ENCODE results near the gene ARIH2. TPM values are rescaled to one million over a fixed set of nuclear protein-coding genes. Genes with fewer than 3 reads are reported as not detected.

Gene ARIH2
- total RNA-seq, 1 donor from 2014 or later = 112 TPM

GRCh38 chr3:48962340-48962739 lies 43.7 kb downstream of the ARIH2 start:
- CTCF ChIA-PET = no interaction called here
- intact Hi-C loops (cut with micrococcal nuclease) = no loop called here
- Mint-ChIP-seq H3K27me3 (no peaks in the 10 kb centered on the region), H3K4me1 (peaks cover 6% of the 10 kb centered on the region), H3K4me3 (no peak overlapping the region), H3K9me3 (no peaks in the 10 kb centered on the region), H3K27ac (no peak overlapping the region), H3K36me3 (ENCODE audit: low read depth) (peaks cover 63% of the 10 kb centered on the region)
- no peak for TF ChIP-seq CTCF (IDR thresholded peaks at IDR 0.05)
- DNase-seq (no peak), ATAC-seq (ENCODE audit: low read depth) (no peak)
- POLR2A ChIA-PET = no interaction called here

DNA sequence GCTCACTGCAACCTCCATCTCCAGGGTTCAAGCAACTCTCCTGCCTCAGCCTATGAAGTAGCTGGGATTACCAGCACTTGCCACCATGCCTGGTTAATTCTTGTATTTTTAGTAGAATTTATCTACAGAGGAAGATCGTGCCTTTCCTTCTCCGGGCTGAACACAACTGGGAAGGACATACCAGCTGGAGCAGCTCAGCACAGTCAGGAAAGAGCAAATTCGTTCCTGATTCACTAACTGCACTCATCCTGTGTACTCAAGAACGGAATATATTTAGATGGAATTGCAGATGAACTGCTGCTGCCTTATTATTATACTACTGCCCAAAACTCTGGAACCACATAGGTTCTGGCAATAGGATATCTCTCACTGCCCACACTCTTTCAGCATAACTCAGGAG lies 44.3 kb downstream of the ARIH2 start:
- H3K36me3 Mint-ChIP-seq (ENCODE audit: low read depth) = peaks cover 65% of the 10 kb centered on the region
- CTCF ChIA-PET = no interaction called here
- POLR2A ChIA-PET = no interaction called here

DNA sequence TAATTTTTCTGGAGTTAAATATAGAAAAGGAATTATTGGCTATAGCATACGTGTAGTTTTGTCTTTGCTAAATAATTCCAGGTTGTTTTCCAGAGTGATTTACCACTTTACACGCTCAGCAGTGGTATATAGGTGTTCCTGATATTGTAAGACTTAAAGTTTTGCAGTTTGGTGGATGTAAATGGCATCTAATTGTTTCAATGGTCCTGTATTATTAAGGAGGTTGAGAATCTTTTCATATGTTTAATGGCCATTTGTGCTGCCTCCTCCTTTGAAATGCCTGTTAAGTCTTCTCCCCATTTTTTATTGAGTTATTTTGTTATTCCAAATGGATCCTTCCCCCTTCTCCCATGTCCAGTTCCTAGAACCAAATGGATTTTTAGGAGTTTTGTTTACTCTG lies 44.9 kb downstream of the ARIH2 start:
- Mint-ChIP-seq H3K4me3 (no peak overlapping the region), H3K9me3 (no peaks in the 10 kb centered on the region), H3K27me3 (no peaks in the 10 kb centered on the region), H3K36me3 (ENCODE audit: low read depth) (peaks cover 67% of the 10 kb centered on the region), H3K4me1 (peaks cover 6% of the 10 kb centered on the region), H3K27ac (no peak overlapping the region)
- ATAC-seq (ENCODE audit: low read depth) = no peak
- ChIA-PET POLR2A (no interaction called here), CTCF (no interaction called here)
- intact Hi-C loops (cut with micrococcal nuclease) = no loop called here
- DNase-seq = no peak
- TF ChIP-seq CTCF (IDR thresholded peaks at IDR 0.05) = no peak

More for the DNA sequence above, 44.3 kb downstream of the ARIH2 start:
- Mint-ChIP-seq H3K27me3 (no peaks in the 10 kb centered on the region), H3K9me3 (no peaks in the 10 kb centered on the region), H3K4me3 (no peak overlapping the region), H3K4me1 (peaks cover 6% of the 10 kb centered on the region), H3K27ac (no peak overlapping the region)
- intact Hi-C loops (cut with micrococcal nuclease) = no loop called here
- no peak for TF ChIP-seq CTCF (IDR thresholded peaks at IDR 0.05)
- ATAC-seq (ENCODE audit: low read depth) = no peak
- DNase-seq = no peak

DNA sequence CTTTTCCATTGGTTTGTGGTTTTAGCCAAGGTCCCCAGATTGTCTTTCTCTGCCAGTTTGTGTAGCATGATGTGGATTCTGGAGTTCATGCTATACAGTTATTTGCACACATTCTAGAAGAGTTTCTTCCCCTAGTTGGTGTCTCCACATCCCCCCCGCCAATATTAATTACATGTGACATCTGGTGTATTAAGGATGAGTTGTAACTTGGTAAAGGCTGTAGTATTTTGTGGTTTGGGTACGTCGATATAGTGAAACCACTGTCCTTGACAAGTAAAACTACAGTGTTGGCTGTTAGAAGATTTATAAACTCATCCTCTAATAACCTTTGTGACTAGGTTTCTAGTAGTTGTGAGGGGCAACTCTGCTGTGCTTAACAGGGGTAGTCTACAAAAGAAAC lies 47.7 kb downstream of the ARIH2 start:
- ChIA-PET CTCF (no interaction called here), POLR2A (no interaction called here)
- H3K9me3 Mint-ChIP-seq = no peaks in the 10 kb centered on the region
- H3K4me1 Mint-ChIP-seq = no peaks in the 10 kb centered on the region
- no peak for ATAC-seq (ENCODE audit: low read depth)
- H3K27me3 Mint-ChIP-seq = no peaks in the 10 kb centered on the region
- no peak overlapping the region for H3K27ac Mint-ChIP-seq
- no peak for DNase-seq
- no peak overlapping the region for H3K4me3 Mint-ChIP-seq
- intact Hi-C loops (cut with micrococcal nuclease) = no loop called here
- H3K36me3 Mint-ChIP-seq (ENCODE audit: low read depth) = peaks cover 87% of the 10 kb centered on the region
- no peak for TF ChIP-seq CTCF (IDR thresholded peaks at IDR 0.05)

GRCh38 chr3:48966876-48967361 lies 48.3 kb downstream of the ARIH2 start:
- peaks cover 87% of the 10 kb centered on the region for H3K36me3 Mint-ChIP-seq (ENCODE audit: low read depth)
- intact Hi-C loops (cut with micrococcal nuclease) = no loop called here

More at GRCh38 chr3:48966876-48967361, 48.3 kb downstream of the ARIH2 start:
- ChIA-PET CTCF (no interaction called here), POLR2A (no interaction called here)
- H3K27ac Mint-ChIP-seq = no peak overlapping the region
- TF ChIP-seq CTCF (IDR thresholded peaks at IDR 0.05) = no peak
- no peaks in the 10 kb centered on the region for H3K4me1 Mint-ChIP-seq
- DNase-seq (no peak), ATAC-seq (ENCODE audit: low read depth) (no peak)
- no peaks in the 10 kb centered on the region for H3K27me3 Mint-ChIP-seq
- H3K9me3 Mint-ChIP-seq = no peaks in the 10 kb centered on the region
- H3K4me3 Mint-ChIP-seq = no peak overlapping the region

All from activated B cell treated with CpG ODN at 0.5 μM for 24 hours (primary cell).